ENCODE data around the gene UMPS. TPM values are rescaled to one million over a fixed set of nuclear protein-coding genes. Genes with fewer than 3 reads are reported as not detected.

The UMPS gene
- total and polyA plus RNA-seq, 2 experiments from 2014 or later: 44.1 to 48.8 TPM

DNA sequence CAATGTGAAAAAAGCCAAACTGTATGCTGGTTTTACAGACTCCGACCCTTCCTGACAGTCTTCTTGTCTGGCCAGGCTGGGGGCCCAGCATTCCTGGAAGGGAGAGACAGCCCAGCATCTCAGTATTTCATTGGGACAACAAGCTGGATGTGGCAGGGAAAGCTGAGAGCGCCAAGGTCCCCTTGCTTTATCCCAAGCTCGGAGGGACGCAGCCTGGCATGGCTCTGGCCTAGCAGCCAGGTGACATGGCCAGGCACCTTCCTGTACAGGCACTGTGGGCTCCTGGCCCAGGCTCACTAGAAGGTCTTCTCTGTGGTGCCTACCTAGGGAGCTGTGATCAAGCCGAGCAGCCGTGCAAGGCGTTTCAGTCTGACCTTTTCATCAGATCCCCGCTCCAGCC, 33.0 kb downstream of the UMPS start:
- peaks cover 8% of the 10 kb centered on the region; the same call in 1 of the 2 replicates for H3K9me2 ChIP-seq (ENCODE audit: insufficient read depth)
- H3K4me2 ChIP-seq: no peak overlapping the region
- H3F3A ChIP-seq (replicated peaks; ENCODE audit: low read depth): peaks cover 24% of the 10 kb centered on the region; the same call in 1 of the 2 replicates
- peaks cover 53% of the 10 kb centered on the region for H3K36me3 Mint-ChIP-seq (ENCODE audit: low read depth)
- H4K20me1 ChIP-seq (replicated peaks; ENCODE audit: insufficient read depth): peaks cover 2% of the 10 kb centered on the region; the same call in 1 of the 2 replicates
- DNase-seq (ENCODE audit: low spot score) (no peak), ATAC-seq (no peak)
- H3K9me3 Mint-ChIP-seq: no peaks in the 10 kb centered on the region; the same call in 2 of the 3 replicates
- peaks cover 23% of the 10 kb centered on the region; the same call in 1 of the 2 replicates for H3K36me3 ChIP-seq (ENCODE audit: insufficient read depth)
- peaks cover 18% of the 10 kb centered on the region for H3K4me1 Mint-ChIP-seq
- no peak overlapping the region for H3K27ac ChIP-seq (ENCODE audit: low read depth)
- H3K27ac Mint-ChIP-seq: no peak overlapping the region
- no peak for TF ChIP-seq EZH2phosphoT487 (IDR thresholded peaks at IDR 0.05; ENCODE audit: unreplicated experiment)
- no peak for TF ChIP-seq JUNB (IDR thresholded peaks at IDR 0.05; ENCODE audit: unreplicated experiment)
- TF ChIP-seq, protein P1, sequence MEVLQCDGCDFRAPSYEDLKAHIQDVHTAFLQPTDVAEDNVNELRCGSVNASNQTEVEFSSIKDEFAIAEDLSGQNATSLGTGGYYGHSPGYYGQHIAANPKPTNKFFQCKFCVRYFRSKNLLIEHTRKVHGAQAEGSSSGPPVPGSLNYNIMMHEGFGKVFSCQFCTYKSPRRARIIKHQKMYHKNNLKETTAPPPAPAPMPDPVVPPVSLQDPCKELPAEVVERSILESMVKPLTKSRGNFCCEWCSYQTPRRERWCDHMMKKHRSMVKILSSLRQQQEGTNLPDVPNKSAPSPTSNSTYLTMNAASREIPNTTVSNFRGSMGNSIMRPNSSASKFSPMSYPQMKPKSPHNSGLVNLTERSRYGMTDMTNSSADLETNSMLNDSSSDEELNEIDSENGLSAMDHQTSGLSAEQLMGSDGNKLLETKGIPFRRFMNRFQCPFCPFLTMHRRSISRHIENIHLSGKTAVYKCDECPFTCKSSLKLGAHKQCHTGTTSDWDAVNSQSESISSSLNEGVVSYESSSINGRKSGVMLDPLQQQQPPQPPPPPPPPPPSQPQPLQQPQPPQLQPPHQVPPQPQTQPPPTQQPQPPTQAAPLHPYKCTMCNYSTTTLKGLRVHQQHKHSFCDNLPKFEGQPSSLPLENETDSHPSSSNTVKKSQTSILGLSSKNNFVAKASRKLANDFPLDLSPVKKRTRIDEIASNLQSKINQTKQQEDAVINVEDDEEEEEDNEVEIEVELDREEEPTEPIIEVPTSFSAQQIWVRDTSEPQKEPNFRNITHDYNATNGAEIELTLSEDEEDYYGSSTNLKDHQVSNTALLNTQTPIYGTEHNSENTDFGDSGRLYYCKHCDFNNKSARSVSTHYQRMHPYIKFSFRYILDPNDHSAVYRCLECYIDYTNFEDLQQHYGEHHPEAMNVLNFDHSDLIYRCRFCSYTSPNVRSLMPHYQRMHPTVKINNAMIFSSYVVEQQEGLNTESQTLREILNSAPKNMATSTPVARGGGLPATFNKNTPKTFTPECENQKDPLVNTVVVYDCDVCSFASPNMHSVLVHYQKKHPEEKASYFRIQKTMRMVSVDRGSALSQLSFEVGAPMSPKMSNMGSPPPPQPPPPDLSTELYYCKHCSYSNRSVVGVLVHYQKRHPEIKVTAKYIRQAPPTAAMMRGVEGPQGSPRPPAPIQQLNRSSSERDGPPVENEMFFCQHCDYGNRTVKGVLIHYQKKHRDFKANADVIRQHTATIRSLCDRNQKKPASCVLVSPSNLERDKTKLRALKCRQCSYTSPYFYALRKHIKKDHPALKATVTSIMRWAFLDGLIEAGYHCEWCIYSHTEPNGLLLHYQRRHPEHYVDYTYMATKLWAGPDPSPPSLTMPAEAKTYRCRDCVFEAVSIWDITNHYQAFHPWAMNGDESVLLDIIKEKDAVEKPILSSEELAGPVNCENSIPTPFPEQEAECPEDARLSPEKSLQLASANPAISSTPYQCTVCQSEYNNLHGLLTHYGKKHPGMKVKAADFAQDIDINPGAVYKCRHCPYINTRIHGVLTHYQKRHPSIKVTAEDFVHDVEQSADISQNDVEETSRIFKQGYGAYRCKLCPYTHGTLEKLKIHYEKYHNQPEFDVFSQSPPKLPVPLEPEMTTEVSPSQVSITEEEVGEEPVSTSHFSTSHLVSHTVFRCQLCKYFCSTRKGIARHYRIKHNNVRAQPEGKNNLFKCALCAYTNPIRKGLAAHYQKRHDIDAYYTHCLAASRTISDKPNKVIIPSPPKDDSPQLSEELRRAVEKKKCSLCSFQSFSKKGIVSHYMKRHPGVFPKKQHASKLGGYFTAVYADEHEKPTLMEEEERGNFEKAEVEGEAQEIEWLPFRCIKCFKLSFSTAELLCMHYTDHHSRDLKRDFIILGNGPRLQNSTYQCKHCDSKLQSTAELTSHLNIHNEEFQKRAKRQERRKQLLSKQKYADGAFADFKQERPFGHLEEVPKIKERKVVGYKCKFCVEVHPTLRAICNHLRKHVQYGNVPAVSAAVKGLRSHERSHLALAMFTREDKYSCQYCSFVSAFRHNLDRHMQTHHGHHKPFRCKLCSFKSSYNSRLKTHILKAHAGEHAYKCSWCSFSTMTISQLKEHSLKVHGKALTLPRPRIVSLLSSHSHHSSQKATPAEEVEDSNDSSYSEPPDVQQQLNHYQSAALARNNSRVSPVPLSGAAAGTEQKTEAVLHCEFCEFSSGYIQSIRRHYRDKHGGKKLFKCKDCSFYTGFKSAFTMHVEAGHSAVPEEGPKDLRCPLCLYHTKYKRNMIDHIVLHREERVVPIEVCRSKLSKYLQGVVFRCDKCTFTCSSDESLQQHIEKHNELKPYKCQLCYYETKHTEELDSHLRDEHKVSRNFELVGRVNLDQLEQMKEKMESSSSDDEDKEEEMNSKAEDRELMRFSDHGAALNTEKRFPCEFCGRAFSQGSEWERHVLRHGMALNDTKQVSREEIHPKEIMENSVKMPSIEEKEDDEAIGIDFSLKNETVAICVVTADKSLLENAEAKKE (CRISPR knock-in tag; IDR thresholded peaks at IDR 0.05): no peak
- no peak for TF ChIP-seq REST (IDR thresholded peaks at IDR 0.05; ENCODE audit: unreplicated experiment)
- no peak for TF ChIP-seq ZNF331 (CRISPR knock-in tag; IDR thresholded peaks at IDR 0.05; ENCODE audit: low read depth)
- TF ChIP-seq NANOG (IDR thresholded peaks at IDR 0.05; ENCODE audit: borderline replicate concordance): no peak
- TF ChIP-seq ZNF114 (CRISPR knock-in tag; IDR thresholded peaks at IDR 0.05): no peak
- no peak for TF ChIP-seq ETS1 (IDR thresholded peaks at IDR 0.05)
- TF ChIP-seq CREB1 (CRISPR knock-in tag; IDR thresholded peaks at IDR 0.05; ENCODE audit: low read depth): no peak
- no peaks in the 10 kb centered on the region for H3K27me3 ChIP-seq (ENCODE audit: insufficient read depth)
- H3K4me3 ChIP-seq: no peak overlapping the region
- H3K79me2 ChIP-seq (replicated peaks; ENCODE audit: insufficient read depth): no peaks in the 10 kb centered on the region
- H3K27me3 Mint-ChIP-seq (ENCODE audit: insufficient read depth, low read depth, poor library complexity): peaks cover 14% of the 10 kb centered on the region
- H3K4me3 Mint-ChIP-seq: no peak overlapping the region
- peaks cover 16% of the 10 kb centered on the region for H3K4me1 ChIP-seq (ENCODE audit: insufficient read depth)
- H2AFZ ChIP-seq: no peak overlapping the region

Measured in GM23338 (cell line).